GM19452 (cell line): Measurements from ENCODE around the gene PRKCZ.

Source experiments
- ATAC-seq: cut with Tn5 transposase; IDR thresholded peaks from one replicate; pipeline ENCODE4 v1.9.1; 2021; ENCODE audit not compliant: unreplicated experiment

PRKCZ gene

GRCh38 chr1:2060535-2060934 lies 10.3 kb downstream of the PRKCZ start:
- no peak for ATAC-seq

- ATAC-seq = no peak
Measured at GRCh38 chr1:2061065-2061778, 11.0 kb downstream of the PRKCZ start.

GRCh38 chr1:2065699-2066098 lies 15.5 kb downstream of the PRKCZ start:
- ATAC-seq = no peak

GRCh38 chr1:2067393-2067792 lies 17.2 kb downstream of the PRKCZ start:
- ATAC-seq = no peak

GRCh38 chr1:2067981-2068380 lies 17.8 kb downstream of the PRKCZ start:
- no peak for ATAC-seq

GRCh38 chr1:2068951-2069350 lies 18.7 kb downstream of the PRKCZ start:
- ATAC-seq = no peak

- no peak for ATAC-seq
Measured at GRCh38 chr1:2070016-2070415, 19.8 kb downstream of the PRKCZ start.

GRCh38 chr1:2070800-2071530 lies 20.8 kb downstream of the PRKCZ start:
- no peak for ATAC-seq

GRCh38 chr1:2072109-2072806 lies 22.0 kb downstream of the PRKCZ start:
- ATAC-seq = no peak

GRCh38 chr1:2072891-2073290 lies 22.7 kb downstream of the PRKCZ start:
- ATAC-seq = no peak

- no peak for ATAC-seq
Measured at GRCh38 chr1:2073382-2074230, 23.4 kb downstream of the PRKCZ start.

- no peak for ATAC-seq
Measured at GRCh38 chr1:2074396-2074795, 24.2 kb downstream of the PRKCZ start.

- ATAC-seq = no peak
Measured at GRCh38 chr1:2074944-2075740, 24.9 kb downstream of the PRKCZ start.

- no peak for ATAC-seq
Measured at GRCh38 chr1:2076826-2077225, 26.6 kb downstream of the PRKCZ start.

- no peak for ATAC-seq
Measured at GRCh38 chr1:2078170-2078569, 28.0 kb downstream of the PRKCZ start.

- no peak for ATAC-seq
Measured at GRCh38 chr1:2079396-2080085, 29.3 kb downstream of the PRKCZ start.

- ATAC-seq = no peak
Measured at GRCh38 chr1:2080140-2080539, 29.9 kb downstream of the PRKCZ start.

GRCh38 chr1:2080884-2081283 lies 30.7 kb downstream of the PRKCZ start:
- no peak for ATAC-seq

GRCh38 chr1:2081326-2081885 lies 31.2 kb downstream of the PRKCZ start:
- no peak for ATAC-seq
